H1 (cell line): ENCODE measurements around the gene IRS1. TPM values are rescaled to one million over a fixed set of nuclear protein-coding genes. Genes with fewer than 3 reads are reported as not detected.

Source experiments
- CHD7 ChIP-seq: fragments of 300-600 bp; sonication (generic); IDR thresholded peaks from 2 replicates; pipeline ENCODE4 v1.7.1; 2012; ENCODE audit warnings: low read length, moderate library complexity, mild to moderate bottlenecking, inconsistent platforms; ENCODE audit not compliant: insufficient replicate concordance
- KDM5A ChIP-seq: fragments of 200-600 bp; IDR thresholded peaks from 2 replicates; pipeline ENCODE4 v1.7.1; 2012; ENCODE audit warnings: mild to moderate bottlenecking, low read length, inconsistent platforms, mixed read lengths
- RXRA ChIP-seq: IDR thresholded peaks from 2 replicates; pipeline ENCODE4 v1.6.1; 2011; ENCODE audit warnings: low read depth, mild to moderate bottlenecking, low read length, moderate library complexity; ENCODE audit not compliant: insufficient read depth
- SIX5 ChIP-seq: IDR thresholded peaks from 2 replicates; pipeline ENCODE4 v1.6.1; 2011; ENCODE audit warnings: mild to moderate bottlenecking, low read depth, low read length
- TCF12 ChIP-seq: IDR thresholded peaks from 2 replicates; pipeline ENCODE4 v1.6.1; 2011; ENCODE audit warnings: low read depth, mild to moderate bottlenecking, low read length
- polyA plus RNA-seq, 7 experiments: library from polyadenylated mRNA; depleted of rRNA in 3 of 7; stranded (reverse) in 5 of 7; unstranded in 2 of 7; fragments of >200 nt in 5 of 7; fragments of 200-250 nt in 2 of 7; gene quantifications; 1 replicate in 5 of 7; 2 replicates in 1 of 7; 4 replicates in 1 of 7; pipeline versions ENCODE4 v1.2.1 to v1.2.3, GENCODE V29; 2011 to 2013; ENCODE audit warnings: missing spikeins in 2 of 7, mixed read lengths in 2 of 7
- total RNA-seq: library from RNA; stranded (reverse); fragmentation: NEBNext Ultra II Directional; extraction: Animal tissue kit (Norgen Biotek cat#: 25700); gene quantifications from 2 replicates; pipeline ENCODE4 v1.2.1, GENCODE V29; 2021
- TF ChIP-seq, protein P1 (sequence below): IDR thresholded peaks from 2 replicates; pipeline ENCODE4 v1.6.1; 2011; ENCODE audit warnings: low read depth, mild to moderate bottlenecking, low read length; ENCODE audit not compliant: insufficient read depth

IRS1 gene
- total and polyA plus RNA-seq, 2 of the 8 experiments (the other 6 are each of a cell fraction or from before 2014, with no cell fraction given) = 9.1 to 26.9 TPM

DNA sequence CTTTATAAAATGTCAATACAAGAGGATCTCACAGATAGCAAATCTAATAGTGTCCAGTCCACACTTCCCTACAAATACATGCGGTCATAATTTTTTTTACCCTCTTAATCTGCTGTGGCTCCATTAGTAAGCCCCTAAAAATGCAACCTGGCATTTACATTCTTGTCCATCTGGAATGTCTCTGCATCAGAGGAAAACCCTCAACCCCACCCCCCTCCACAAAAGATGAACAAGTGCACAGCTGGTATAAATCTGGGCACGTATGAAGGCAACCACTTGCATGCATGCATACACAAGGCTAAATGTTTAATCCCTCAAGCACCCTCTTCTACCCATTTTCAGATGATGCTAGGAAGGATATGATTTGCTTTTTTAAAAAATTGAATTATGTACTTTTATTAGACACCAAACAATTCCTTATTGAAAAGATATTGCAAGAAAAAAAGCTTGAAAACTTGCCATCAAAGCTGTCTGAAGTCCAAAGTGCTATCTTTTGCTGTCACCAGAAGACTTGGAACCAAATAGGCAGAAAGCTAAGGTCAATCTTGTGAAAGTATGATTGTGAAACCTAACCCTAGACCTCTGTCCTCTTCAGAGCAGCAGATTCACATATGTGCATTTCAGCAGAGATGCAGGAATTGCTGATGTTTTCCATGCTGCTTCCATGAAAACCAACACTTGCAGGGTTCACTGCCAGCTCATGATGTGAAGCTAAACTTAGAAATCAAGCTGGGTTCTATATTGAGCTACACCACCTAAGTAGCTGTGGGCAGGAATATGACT is 39.0 kb downstream of the IRS1 start (continued):
- TF ChIP-seq CHD7 (no peak), RXRA (no peak), TCF12 (no peak), SIX5 (no peak), KDM5A (no peak)
- TF ChIP-seq, protein P1, sequence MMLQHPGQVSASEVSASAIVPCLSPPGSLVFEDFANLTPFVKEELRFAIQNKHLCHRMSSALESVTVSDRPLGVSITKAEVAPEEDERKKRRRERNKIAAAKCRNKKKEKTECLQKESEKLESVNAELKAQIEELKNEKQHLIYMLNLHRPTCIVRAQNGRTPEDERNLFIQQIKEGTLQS = no peak
